Vagina (tissue), 2 donors: ENCODE results near the gene PMFBP1. TPM values are rescaled to one million over a fixed set of nuclear protein-coding genes. Genes with fewer than 3 reads are reported as not detected.

Source experiments
- DNase-seq, 2 donors: peaks; one replicate each; pipeline ENCODE4 v3.0.0-alpha.2; 2017; ENCODE audit errors: extremely low spot score in 2 of 2
- H3K27ac ChIP-seq: fragments of 200-600 bp; sonication (generic); one replicate; pipeline ENCODE4 v1.5.1; 2019
- H3K27me3 ChIP-seq: fragments of 200-600 bp; sonication (generic); one replicate; pipeline ENCODE4 v1.5.1; 2019
- H3K36me3 ChIP-seq, 2 donors: fragments of 200-600 bp; sonication (generic); one replicate each; pipeline ENCODE4 v1.5.1; 2017 to 2019
- H3K4me1 ChIP-seq: fragments of 200-600 bp; sonication (generic); one replicate; pipeline ENCODE4 v1.5.1; 2019
- H3K4me3 ChIP-seq, 2 donors: fragments of 200-600 bp; sonication (generic); 1 replicate in 1 of 2; 2 replicates in 1 of 2; pipeline ENCODE4 v1.5.1; 2016 to 2019
- H3K9me3 ChIP-seq: fragments of 200-600 bp; sonication (generic); one replicate; pipeline ENCODE4 v1.5.1; 2019
- POLR2A ChIP-seq, 2 donors: fragments of 450-650 bp; IDR thresholded peaks; one replicate each; pipeline ENCODE4 v1.6.1; 2017; ENCODE audit warnings: antibody characterized with exemption in 2 of 2, mild to moderate bottlenecking in 2 of 2, moderate library complexity in 2 of 2
- POLR2AphosphoS5 ChIP-seq, 2 donors: sonication (generic); formaldehyde crosslinking; IDR thresholded peaks; one replicate each; pipeline ENCODE4 v1.9.0; 2017; ENCODE audit warnings: antibody characterized with exemption in 2 of 2, mild to moderate bottlenecking in 2 of 2, low read depth in 1 of 2; ENCODE audit not compliant: insufficient read depth in 1 of 2
- intact Hi-C: fragments of 100-400 bp; cut with DNase I; formaldehyde crosslinking; loops from one replicate; pipeline ENCODE4 v1.15.1; 2023
- total RNA-seq: library from RNA; depleted of rRNA; stranded (reverse); fragments of >200 nt; gene quantifications from one replicate; pipeline ENCODE4 v1.2.3, GENCODE V29; 2016
- TF ChIP-seq, protein P1 (sequence below), 3 experiments: fragments of 450-650 bp in 2 of 3; fragments of 200-600 bp in 1 of 3; sonication (generic) in 1 of 3; IDR thresholded peaks; one replicate each; pipeline ENCODE4 v1.5.1; 2017 to 2019; ENCODE audit warnings: antibody characterized with exemption in 3 of 3, mild to moderate bottlenecking in 2 of 3, moderate library complexity in 2 of 3

The PMFBP1 gene
- total RNA-seq, 1 donor from 2014 or later: not detected

DNA sequence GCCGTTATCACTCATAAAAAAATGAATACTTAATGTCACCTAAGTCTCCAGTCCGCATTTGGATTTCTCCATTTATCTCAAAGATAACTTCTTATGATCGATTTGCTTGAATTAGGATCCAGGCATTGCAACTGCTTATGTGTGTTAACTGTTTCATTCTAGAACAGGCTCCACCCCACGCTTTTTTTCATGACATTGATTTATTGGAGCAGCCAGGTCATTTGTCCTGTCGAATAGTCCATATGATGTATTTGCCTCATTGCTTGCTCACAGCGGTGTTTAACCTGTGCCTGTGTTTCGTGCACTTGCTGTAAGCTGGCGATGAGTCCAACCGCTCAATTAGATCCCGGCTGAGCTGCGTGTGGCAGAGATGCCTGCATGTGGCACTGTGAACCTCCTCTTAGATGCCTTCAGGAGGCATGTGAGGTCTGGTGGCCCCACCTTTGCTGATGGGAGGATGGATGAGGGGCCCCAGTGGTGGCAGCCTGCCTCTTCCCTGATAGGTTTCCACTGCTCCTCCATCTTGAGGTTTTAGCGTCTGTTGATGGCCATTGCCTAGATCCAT, 61.9 kb downstream of the PMFBP1 start:
- peak in 1 of 2 donors; percentile 84 for DNase-seq
- intact Hi-C loops: no loop called here
- TF ChIP-seq POLR2AphosphoS5 (IDR thresholded peaks at IDR 0.05; ENCODE audit: insufficient read depth in 1 of 2, low read depth in 1 of 2) (no peak), POLR2A (IDR thresholded peaks at IDR 0.05) (no peak)
- TF ChIP-seq, protein P1, sequence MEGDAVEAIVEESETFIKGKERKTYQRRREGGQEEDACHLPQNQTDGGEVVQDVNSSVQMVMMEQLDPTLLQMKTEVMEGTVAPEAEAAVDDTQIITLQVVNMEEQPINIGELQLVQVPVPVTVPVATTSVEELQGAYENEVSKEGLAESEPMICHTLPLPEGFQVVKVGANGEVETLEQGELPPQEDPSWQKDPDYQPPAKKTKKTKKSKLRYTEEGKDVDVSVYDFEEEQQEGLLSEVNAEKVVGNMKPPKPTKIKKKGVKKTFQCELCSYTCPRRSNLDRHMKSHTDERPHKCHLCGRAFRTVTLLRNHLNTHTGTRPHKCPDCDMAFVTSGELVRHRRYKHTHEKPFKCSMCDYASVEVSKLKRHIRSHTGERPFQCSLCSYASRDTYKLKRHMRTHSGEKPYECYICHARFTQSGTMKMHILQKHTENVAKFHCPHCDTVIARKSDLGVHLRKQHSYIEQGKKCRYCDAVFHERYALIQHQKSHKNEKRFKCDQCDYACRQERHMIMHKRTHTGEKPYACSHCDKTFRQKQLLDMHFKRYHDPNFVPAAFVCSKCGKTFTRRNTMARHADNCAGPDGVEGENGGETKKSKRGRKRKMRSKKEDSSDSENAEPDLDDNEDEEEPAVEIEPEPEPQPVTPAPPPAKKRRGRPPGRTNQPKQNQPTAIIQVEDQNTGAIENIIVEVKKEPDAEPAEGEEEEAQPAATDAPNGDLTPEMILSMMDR (IDR thresholded peaks at IDR 0.05): no peak
- peaks cover 9 to 83% of the 10 kb centered on the region in 2 donors for H3K36me3 ChIP-seq
- no peaks in the 10 kb centered on the region for H3K9me3 ChIP-seq
- no peaks in the 10 kb centered on the region for H3K27me3 ChIP-seq
- no peaks in the 10 kb centered on the region for H3K4me1 ChIP-seq
- no peak overlapping the region for H3K27ac ChIP-seq
- no peak overlapping the region for H3K4me3 ChIP-seq

DNA sequence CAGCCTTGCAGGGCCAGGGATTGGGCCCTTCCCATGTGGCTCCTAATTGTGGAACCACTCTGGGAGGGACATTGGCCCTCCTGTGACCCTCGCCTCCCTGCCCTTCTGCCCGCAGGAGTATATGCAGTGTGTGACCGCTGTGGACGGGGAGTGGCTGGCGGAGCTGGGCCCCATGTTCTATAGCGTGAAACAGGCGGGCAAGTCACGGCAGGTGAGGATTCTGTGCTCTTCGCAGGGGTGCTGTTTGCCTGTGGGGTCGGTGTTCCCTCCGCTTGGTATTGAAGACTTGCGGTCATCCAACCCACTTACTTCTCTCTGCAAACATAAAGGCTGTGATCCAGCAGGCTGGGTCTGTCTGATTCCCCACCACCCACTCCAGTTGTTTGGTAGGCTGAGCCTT, 62.7 kb downstream of the PMFBP1 start:
- peak in 1 of 2 donors; percentile 74 for DNase-seq
- Histone ChIP-seq H3K4me3 (no peak overlapping the region), H3K27ac (no peak overlapping the region), H3K36me3 (peaks cover 9 to 90% of the 10 kb centered on the region in 2 donors), H3K4me1 (no peaks in the 10 kb centered on the region), H3K27me3 (no peaks in the 10 kb centered on the region), H3K9me3 (no peaks in the 10 kb centered on the region)
- intact Hi-C loops: no loop called here
- TF ChIP-seq POLR2AphosphoS5 (IDR thresholded peaks at IDR 0.05; ENCODE audit: insufficient read depth in 1 of 2, low read depth in 1 of 2) (no peak), POLR2A (IDR thresholded peaks at IDR 0.05) (no peak)
- TF ChIP-seq, protein P1 (IDR thresholded peaks at IDR 0.05): no peak

DNA sequence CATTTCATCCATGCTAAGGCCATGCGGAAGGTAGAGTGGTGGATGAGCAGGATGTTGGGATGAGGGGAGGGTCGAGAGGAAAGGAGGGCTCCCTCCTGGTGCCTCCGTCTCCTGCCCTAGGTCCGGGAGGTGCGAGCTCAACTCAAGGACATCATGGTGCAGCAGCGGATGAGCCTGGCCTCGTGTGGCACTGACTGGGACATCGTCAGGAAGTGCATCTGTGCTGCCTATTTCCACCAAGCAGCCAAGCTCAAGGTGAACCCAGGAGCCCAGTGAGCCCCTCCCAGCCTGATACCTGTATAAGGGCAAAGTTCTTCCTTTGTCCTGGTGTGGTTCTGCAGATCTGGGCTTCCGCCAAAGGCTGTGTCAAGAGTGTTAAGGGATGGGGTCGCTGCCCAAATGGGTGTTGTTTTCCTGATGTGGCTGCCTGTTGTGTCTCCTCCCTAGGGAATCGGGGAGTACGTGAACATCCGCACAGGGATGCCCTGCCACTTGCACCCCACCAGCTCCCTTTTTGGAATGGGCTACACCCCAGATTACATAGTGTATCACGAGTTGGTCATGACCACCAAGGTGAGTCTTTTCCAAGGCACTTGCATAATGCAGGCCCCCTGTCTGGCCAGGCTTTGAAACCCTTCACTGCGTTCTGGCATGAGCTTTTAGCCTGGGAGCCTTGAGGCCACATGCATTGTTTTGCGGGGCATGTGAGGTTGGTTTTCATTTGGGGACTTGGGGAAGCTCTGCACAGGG, 63.4 kb downstream of the PMFBP1 start:
- no peaks in the 10 kb centered on the region for H3K27me3 ChIP-seq
- intact Hi-C loops: no loop called here
- H3K9me3 ChIP-seq: no peaks in the 10 kb centered on the region
- DNase-seq: peak in 1 of 2 donors; percentile 77
- peaks cover 9 to 98% of the 10 kb centered on the region in 2 donors for H3K36me3 ChIP-seq
- no peaks in the 10 kb centered on the region for H3K4me1 ChIP-seq
- no peak overlapping the region for H3K27ac ChIP-seq
- no peak overlapping the region for H3K4me3 ChIP-seq
- TF ChIP-seq POLR2A (IDR thresholded peaks at IDR 0.05) (no peak), POLR2AphosphoS5 (IDR thresholded peaks at IDR 0.05; ENCODE audit: insufficient read depth in 1 of 2, low read depth in 1 of 2) (no peak)
- TF ChIP-seq, protein P1 (IDR thresholded peaks at IDR 0.05): no peak

DNA sequence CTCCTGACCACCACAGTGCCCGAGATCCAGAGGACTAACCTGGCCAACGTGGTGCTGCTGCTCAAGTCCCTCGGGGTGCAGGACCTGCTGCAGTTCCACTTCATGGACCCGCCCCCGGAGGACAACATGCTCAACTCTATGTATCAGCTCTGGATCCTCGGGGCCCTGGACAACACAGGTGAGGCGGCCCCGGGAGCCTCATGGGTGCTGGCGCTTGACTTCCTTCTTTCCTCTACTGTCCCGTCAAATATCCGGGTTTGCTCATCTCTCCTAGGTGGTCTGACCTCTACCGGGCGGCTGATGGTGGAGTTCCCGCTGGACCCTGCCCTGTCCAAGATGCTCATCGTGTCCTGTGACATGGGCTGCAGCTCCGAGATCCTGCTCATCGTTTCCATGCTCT, 64.6 kb downstream of the PMFBP1 start:
- TF ChIP-seq POLR2AphosphoS5 (IDR thresholded peaks at IDR 0.05; ENCODE audit: insufficient read depth in 1 of 2, low read depth in 1 of 2) (no peak), POLR2A (IDR thresholded peaks at IDR 0.05) (no peak)
- TF ChIP-seq, protein P1 (IDR thresholded peaks at IDR 0.05): no peak

DNA sequence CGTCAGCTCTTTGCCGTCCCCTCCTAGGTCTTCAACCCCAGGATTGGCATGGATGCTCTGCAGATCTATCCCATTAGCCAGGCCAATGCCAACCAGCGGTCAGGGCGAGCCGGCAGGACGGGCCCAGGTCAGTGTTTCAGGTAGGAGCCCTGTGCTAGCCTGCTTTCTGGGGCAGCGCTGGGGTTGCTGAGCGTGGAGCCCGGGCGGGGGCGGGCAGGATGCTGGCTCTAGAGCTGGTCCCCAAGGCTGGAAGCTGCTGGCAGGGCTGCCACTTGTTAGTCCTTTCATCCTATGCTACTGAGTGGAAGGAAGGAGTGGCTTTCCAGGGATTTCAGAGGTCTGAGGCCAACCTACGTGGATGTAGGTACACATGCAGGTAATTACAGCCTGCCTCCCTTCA, 66.0 kb downstream of the PMFBP1 start:
- intact Hi-C loops: no loop called here
- TF ChIP-seq, protein P1 (IDR thresholded peaks at IDR 0.05): no peak
- TF ChIP-seq POLR2A (IDR thresholded peaks at IDR 0.05): no peak
- TF ChIP-seq POLR2AphosphoS5 (IDR thresholded peaks at IDR 0.05; ENCODE audit: insufficient read depth in 1 of 2, low read depth in 1 of 2): no peak
- Histone ChIP-seq H3K9me3 (no peaks in the 10 kb centered on the region), H3K27me3 (no peaks in the 10 kb centered on the region), H3K4me3 (no peak overlapping the region), H3K4me1 (no peaks in the 10 kb centered on the region), H3K36me3 (peaks cover 9 to 100% of the 10 kb centered on the region in 2 donors), H3K27ac (no peak overlapping the region)
- DNase-seq: peak in 1 of 2 donors; percentile 67

More for the DNA sequence above, 64.6 kb downstream of the PMFBP1 start:
- Histone ChIP-seq H3K4me3 (no peak overlapping the region), H3K9me3 (no peaks in the 10 kb centered on the region), H3K36me3 (peaks cover 9 to 100% of the 10 kb centered on the region in 2 donors), H3K27ac (no peak overlapping the region), H3K4me1 (no peaks in the 10 kb centered on the region), H3K27me3 (no peaks in the 10 kb centered on the region)
- DNase-seq: peak in 1 of 2 donors; percentile 84
- intact Hi-C loops: no loop called here
